ENCODE results near the gene MGRN1.

DNA sequence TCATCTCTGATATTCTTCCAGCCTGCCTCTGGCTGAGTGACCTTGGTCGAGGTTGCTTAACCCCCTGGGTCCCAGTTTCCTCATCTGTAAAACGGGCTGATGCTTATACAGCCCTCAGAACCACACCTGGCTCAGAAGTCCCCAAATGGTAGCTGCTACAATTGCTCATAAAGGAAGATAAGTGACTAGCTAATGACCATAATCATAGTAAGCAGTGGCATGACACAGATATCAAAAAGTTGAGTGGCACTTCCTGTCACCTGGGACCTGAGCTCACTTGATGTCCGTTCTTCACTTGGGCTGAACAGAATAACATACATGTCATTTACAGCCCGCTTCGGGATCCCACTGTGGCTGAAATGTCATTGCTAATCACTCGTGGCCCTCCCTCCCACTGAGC, 1.8 kb downstream of the MGRN1 start:
- TF ChIP-seq FOXP2 (optimal IDR thresholded peaks at IDR 0.05; ENCODE audit: borderline replicate concordance, extremely low read depth, extremely low read length, insufficient read depth) (no peak), POLR2AphosphoS5 (IDR thresholded peaks at IDR 0.05; ENCODE audit: low read depth, low read length) (no peak), TAF1 (IDR thresholded peaks at IDR 0.05; ENCODE audit: borderline replicate concordance, insufficient read depth, low read length) (no peak)
- TF ChIP-seq, protein P1, sequence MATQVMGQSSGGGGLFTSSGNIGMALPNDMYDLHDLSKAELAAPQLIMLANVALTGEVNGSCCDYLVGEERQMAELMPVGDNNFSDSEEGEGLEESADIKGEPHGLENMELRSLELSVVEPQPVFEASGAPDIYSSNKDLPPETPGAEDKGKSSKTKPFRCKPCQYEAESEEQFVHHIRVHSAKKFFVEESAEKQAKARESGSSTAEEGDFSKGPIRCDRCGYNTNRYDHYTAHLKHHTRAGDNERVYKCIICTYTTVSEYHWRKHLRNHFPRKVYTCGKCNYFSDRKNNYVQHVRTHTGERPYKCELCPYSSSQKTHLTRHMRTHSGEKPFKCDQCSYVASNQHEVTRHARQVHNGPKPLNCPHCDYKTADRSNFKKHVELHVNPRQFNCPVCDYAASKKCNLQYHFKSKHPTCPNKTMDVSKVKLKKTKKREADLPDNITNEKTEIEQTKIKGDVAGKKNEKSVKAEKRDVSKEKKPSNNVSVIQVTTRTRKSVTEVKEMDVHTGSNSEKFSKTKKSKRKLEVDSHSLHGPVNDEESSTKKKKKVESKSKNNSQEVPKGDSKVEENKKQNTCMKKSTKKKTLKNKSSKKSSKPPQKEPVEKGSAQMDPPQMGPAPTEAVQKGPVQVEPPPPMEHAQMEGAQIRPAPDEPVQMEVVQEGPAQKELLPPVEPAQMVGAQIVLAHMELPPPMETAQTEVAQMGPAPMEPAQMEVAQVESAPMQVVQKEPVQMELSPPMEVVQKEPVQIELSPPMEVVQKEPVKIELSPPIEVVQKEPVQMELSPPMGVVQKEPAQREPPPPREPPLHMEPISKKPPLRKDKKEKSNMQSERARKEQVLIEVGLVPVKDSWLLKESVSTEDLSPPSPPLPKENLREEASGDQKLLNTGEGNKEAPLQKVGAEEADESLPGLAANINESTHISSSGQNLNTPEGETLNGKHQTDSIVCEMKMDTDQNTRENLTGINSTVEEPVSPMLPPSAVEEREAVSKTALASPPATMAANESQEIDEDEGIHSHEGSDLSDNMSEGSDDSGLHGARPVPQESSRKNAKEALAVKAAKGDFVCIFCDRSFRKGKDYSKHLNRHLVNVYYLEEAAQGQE (IDR thresholded peaks at IDR 0.05; ENCODE audit: insufficient read depth in 1 of 2, low read depth in 2 of 2, low read length in 2 of 2): no peak
